GM12864 (cell line): ENCODE results near the gene KASH5.

Source experiments
- DNase-seq: peaks from one replicate; pipeline ENCODE4 v3.0.0-alpha.2; 2011; ENCODE audit warnings: low read depth
- H3K4me3 ChIP-seq: 2 replicates; pipeline ENCODE4 v1.5.1; 2011; ENCODE audit warnings: mild to moderate bottlenecking, low read depth, low read length, control low read depth
- TF ChIP-seq, protein P1 (sequence below): IDR thresholded peaks from 2 replicates; pipeline ENCODE4 v1.5.1; 2011; ENCODE audit warnings: low read depth, mild to moderate bottlenecking, moderate library complexity, low read length, control low read depth, inconsistent platforms; ENCODE audit errors: missing control alignments

Gene KASH5

GRCh38 chr19:49374665-49375434 is 13.2 kb upstream of the KASH5 start:
- DNase-seq, result no peak
- H3K4me3 ChIP-seq, result no peak overlapping the region
- TF ChIP-seq, protein P1, sequence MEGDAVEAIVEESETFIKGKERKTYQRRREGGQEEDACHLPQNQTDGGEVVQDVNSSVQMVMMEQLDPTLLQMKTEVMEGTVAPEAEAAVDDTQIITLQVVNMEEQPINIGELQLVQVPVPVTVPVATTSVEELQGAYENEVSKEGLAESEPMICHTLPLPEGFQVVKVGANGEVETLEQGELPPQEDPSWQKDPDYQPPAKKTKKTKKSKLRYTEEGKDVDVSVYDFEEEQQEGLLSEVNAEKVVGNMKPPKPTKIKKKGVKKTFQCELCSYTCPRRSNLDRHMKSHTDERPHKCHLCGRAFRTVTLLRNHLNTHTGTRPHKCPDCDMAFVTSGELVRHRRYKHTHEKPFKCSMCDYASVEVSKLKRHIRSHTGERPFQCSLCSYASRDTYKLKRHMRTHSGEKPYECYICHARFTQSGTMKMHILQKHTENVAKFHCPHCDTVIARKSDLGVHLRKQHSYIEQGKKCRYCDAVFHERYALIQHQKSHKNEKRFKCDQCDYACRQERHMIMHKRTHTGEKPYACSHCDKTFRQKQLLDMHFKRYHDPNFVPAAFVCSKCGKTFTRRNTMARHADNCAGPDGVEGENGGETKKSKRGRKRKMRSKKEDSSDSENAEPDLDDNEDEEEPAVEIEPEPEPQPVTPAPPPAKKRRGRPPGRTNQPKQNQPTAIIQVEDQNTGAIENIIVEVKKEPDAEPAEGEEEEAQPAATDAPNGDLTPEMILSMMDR, result no peak

DNA sequence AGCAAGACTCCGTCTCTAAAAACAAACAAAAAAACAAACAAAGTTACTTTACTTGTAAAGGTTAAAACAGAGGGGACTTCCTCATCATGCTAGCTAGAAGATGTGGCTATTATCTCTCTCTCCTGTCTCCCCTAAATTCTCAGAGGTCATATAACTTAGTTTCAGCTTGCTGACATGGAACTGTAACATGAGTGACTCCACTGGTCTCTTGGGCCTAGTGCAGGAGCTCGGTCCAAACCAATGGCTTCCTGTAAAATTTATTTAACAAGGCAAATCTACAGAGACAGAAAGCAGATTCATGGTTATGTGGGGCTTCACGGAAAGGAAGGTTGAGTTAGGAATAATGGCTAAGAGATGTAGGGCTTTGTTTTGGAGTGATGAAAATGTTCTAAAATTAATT is 9.5 kb upstream of the KASH5 start:
- no peak for DNase-seq
- TF ChIP-seq, protein P1, result no peak
- H3K4me3 ChIP-seq, result no peak overlapping the region

DNA sequence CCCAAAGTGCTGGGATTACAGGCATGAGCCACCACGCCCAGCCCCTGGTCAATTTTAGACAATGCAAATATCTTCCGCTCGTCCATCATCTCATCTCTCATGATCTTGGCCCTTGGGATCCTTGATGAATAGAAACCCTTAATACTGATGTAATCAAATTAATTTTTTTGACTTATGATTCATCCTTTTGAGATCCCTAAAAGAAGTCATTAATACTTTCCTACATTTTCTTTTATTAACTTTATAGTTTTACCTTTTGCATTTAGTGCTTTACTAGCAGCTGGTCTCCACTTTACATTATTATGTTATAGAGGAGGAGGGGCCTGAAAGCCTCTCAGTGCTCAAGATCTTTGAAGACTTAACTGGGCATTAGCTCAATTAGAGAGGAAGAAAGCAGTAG is 7.7 kb upstream of the KASH5 start:
- TF ChIP-seq, protein P1, result no peak
- H3K4me3 ChIP-seq, result no peak overlapping the region

DNA sequence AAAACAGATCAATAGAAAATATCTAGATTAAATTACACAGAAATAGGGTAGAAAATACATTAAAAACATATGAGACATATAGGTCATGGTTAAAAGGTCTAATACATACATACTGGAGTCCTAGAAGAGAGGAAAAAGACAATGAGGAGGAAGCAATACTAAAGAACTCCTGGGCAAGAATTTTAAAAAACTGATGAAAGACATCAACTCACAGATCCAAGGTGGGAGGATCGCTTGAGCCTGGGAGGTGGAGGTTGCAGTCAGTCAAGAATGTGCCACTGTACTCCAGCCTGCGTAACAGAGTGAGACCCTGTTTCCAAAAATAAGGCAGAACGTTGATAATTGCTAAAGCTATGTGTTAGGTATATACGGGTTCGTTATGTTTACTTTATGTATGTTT is 5.4 kb upstream of the KASH5 start:
- TF ChIP-seq, protein P1, result no peak
- DNase-seq, result no peak
- H3K4me3 ChIP-seq, result no peak overlapping the region

More for the DNA sequence above, 7.7 kb upstream of the KASH5 start:
- DNase-seq, result no peak

DNA sequence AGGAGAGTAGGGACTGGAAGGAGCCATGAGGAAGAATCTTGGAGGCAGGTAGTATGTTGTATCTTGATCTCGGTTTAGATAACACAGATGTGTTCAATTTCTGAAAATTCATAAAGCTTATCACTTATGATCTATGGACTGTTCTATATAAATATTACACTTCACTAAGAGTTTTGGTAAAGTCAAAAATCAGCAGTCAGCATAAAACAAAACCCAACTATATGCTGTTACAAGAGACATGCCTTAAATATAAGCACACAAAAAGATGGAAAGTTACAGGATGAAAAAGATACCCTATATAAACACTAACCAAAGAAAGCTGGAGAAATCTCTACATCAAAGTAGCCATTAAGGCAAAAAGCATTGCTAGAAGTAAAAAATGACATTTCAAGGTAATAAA is 4.5 kb upstream of the KASH5 start:
- no peak overlapping the region for H3K4me3 ChIP-seq
- TF ChIP-seq, protein P1, result no peak
- no peak for DNase-seq

- H3K4me3 ChIP-seq, result no peak overlapping the region
- DNase-seq, result no peak
- TF ChIP-seq, protein P1, result no peak
Observed at GRCh38 chr19:49389406-49389805, 1.4 kb downstream of the KASH5 start.
